Stimulated activated CD4-positive, alpha-beta T cell treated with anti-CD3 and anti-CD28 coated beads, Interleukin-12 subunit alpha, Interleukin-12 subunit beta, amount 100 ng/mL, for 4 hours (primary cell): ENCODE measurements around the gene VCX.
"Not testable (repeated sequence)": the region's sequence is repeated elsewhere in the genome, so short reads cannot be mapped to it uniquely, and the experiment has no call there.

Experiments used
- DNase-seq: peaks from one replicate; pipeline ENCODE4 v3.0.0-alpha.2; 2020

Gene VCX

GRCh38 chrX:7842871-7843270 is at the start of gene VCX:
TSS of gene VCX (plus strand) at chrX:7843171. CDS start at chrX:7843204, 33 bp downstream.
- DNase-seq = not testable (repeated sequence)

GRCh38 chrX:7798327-7798726 is 44.6 kb upstream of the VCX start:
- DNase-seq = no peak

- DNase-seq = no peak
Observed at GRCh38 chrX:7801711-7802110, 41.3 kb upstream of the VCX start.

- DNase-seq = no peak
Observed at GRCh38 chrX:7815166-7815805, 27.7 kb upstream of the VCX start.

GRCh38 chrX:7828594-7828993 is 14.4 kb upstream of the VCX start:
- no peak for DNase-seq

- DNase-seq = no peak
Observed at GRCh38 chrX:7841084-7841805, 1.7 kb upstream of the VCX start.

GRCh38 chrX:7852166-7852565 is 9.2 kb downstream of the VCX start:
- DNase-seq = no peak

- DNase-seq = no peak
Observed at GRCh38 chrX:7872042-7872441, 29.1 kb downstream of the VCX start.

GRCh38 chrX:7876957-7877356 is 34.0 kb downstream of the VCX start:
- DNase-seq = no peak

GRCh38 chrX:7889135-7889534 is 46.2 kb downstream of the VCX start:
- no peak for DNase-seq

GRCh38 chrX:7889680-7890079 is 46.7 kb downstream of the VCX start:
- no peak for DNase-seq

GRCh38 chrX:7891928-7892327 is 49.0 kb downstream of the VCX start:
- DNase-seq = no peak
